NCI-H2081 (cell line): ENCODE data around the gene ESR2.
"Not testable (repeated sequence)": the region's sequence is repeated elsewhere in the genome, so short reads cannot be mapped to it uniquely, and the experiment has no call there.

ENCODE experiments used
- DNase-seq, 2 experiments: peaks; one replicate each; lab custom pipeline; 2025; lab: John Stamatoyannopoulos, UW

Gene ESR2

DNA sequence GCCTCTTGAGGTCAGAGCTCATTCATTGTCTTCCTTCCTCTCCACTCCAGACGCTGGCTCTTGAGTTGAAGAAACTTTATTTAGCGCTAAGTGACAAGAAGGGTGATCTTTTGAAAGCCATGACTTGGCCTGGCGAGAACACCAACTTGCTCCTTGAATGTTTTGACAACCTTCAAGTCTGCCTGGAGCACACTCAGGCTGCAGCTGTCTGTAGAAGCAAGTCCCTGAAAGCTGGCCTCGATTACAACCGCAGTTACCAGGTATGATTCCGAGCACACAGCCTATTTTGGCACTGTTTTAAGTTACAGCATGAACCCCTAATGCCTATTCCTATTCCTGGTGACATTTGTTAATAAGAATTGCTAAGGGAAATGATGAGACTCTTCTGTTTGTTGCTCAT lies 167.6 kb downstream of the ESR2 start:
- DNase-seq = no peak

DNA sequence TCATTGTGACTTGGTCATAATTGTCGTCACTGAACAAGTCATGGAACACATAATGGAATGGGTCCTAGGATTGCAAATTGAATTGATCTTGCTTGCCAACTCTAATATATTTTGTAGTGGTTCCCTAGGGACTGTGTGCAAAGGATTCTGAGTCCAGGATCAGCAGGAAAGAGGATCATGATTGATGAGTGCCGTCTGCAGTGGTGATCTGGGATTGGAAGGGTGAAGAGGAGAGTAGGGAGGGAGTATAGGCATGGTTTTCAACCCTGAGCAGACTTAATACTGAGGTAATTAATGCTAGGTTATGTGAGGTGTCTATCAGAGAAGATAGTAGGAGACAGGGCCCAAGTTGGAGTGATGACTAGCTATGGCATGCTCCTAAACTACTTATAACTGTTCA lies 168.9 kb downstream of the ESR2 start:
- DNase-seq = no peak

DNA sequence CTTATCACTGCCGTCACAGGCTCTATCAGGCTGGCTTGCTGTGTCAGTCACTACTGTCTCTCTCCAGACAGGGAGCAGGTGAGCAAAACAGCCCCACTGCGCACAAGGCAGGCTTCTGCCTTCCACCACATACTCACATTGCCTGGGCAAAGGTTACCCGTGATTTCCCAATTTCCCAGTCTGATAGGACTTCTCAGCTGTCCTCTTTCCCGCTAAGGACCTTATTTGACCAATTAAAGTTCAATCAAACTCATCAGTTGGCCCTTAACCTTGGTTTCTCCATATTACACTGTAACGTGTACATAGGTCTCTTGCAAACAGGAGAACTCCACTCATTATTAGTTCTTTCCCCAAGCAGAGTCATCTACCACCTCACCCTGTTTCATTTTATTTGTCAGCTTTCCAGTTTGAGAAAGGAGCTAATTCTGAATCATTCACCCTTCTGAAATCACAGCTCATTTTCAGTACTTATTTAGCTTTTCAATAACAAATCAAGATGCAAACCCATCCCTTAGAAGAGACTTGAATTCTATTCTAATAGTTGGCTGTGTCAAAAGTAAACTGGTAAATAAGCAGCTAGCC lies 170.8 kb downstream of the ESR2 start:
- DNase-seq = no peak

DNA sequence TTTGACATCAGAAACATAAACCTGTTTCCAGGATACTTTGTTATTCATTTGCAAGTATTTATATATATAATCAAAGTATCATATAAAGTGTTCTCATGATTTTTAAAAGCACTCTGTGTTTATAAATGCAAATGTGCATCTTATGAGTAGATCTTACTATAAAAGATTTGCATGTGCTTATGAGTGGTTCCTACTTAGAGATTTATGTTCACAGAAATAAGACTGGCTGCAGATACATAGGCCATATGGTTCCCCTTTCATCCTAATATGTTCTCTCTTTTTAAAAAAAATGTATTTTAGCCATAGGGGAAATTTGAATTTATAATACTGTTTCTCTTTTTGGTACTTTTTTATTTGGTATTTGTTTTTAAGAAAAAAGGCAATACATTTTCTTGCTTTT lies 174.2 kb downstream of the ESR2 start:
- DNase-seq = no peak

DNA sequence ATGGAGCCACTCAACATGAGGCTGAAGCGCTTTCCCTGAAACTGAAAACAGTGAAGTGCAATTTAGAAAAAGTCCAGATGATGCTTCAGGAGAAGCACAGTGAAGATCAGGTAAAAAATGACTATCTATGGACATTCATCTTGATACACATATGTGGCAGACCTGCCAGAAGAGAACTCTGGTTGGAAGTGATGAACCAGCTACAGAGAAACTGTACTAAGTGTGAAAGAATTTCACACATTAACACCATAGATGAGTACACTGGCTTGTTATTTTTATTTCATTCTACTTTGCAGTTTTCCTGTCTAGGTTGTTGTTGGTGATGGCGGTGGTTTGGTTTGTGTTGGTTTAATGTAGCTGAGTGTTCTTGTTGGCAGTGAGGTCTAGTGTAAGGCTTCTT lies 174.7 kb downstream of the ESR2 start:
- DNase-seq = no peak

DNA sequence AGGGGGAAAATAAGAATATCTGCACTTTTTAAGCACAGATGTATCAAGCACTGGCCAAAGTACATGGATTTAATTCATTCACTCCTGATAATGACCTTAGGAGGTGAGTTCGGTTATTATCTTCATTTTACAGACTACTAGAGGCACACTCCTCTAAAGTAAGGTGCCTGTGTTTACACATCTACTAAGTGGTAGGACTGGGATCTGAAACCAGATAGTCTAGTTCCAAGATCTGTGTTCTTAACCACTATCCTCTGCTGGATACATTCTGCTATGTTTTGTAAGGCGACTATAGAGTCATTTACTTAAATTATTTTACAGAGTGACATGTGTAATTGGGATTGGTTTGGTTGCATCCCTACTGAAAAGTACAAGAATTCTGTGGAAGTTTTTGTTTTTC lies 175.3 kb downstream of the ESR2 start:
- no peak for DNase-seq

DNA sequence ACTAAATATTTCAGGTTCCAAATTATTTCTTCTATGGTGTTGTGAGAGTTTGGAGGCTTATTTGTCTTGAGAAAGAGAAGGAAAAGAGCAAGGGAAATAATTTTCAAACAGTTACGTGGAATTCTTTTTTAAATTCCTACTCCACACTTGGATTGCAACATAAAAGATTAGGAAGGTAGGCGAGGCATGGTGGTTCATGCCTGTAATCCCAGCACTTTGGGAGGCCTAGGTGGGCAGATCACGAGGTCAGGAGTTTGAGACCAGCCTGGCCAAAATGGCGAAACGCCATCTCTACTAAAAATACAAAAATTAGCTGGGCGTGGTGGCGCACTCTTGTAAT lies 175.8 kb downstream of the ESR2 start:
- not testable (repeated sequence) for DNase-seq

DNA sequence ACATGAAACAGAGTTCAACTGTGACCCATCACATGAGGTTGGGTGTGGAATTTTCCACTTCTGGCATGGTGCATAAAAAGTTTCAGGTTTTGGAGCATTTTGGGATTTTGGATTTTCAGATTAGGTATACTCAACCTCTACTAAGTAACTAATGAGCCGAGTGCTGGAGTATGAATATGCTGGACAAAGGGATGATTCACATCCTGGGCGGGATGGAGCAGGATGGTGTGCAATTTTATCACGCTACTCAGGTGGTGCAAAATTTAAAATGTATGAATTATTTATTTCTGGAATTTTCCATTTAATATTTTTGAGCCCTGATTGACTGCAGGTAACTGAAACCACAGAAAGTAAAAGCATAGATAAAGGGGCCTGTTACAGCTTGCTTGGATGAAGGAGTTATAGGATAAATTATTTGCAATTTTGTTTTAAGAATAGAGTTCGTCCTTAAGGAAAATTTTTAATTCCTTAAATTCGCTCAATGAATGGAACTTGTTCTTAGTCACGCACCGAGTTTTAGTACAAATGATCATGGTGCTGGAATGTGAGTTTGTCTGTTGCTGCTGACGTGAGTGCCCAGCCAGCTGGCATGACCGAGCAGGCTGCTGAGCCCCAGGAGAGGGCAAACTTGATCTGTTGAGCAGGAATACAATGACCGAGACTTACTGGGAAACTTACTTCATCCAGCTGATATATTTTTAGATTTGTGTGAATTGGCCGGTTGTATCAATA lies 176.3 kb downstream of the ESR2 start:
- no peak for DNase-seq

DNA sequence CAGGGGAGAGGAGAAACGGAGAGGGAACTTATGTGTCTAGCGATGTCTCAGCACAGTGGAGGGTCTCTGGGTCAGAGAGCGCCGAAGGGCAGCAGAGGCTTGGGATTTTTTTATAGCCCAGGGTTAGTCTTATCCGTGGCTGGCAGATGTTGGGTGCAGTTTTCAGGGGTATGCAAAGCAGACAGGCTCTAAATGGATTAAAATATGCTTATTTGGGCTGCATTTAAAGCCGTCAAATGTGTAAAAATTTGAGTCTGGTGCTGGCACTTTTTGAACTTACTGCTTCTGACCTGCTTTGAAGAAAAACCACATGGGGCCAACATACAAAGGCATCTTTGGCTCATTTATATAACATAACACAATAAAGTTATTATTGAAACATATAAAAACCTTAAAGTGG lies 178.8 kb downstream of the ESR2 start:
- DNase-seq = no peak

DNA sequence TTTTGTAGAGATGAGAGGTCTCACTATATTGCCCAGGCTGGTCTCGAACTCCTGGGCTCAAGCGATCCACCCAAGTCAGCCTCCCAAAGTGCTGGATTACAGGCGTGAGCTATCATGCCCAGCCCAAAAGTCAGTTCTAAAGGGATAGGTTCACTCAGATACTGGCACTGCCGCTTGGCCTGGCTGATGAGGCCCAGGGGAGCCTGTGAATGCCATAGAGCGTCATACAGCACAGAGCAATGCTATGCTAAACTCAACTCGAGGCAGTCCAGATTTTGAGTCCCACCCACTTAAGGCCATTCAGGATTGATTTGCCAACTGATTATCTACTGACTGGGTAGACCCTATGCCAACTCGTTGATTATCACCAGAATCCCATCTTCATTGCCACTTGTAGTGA lies 179.4 kb downstream of the ESR2 start:
- no peak for DNase-seq

DNA sequence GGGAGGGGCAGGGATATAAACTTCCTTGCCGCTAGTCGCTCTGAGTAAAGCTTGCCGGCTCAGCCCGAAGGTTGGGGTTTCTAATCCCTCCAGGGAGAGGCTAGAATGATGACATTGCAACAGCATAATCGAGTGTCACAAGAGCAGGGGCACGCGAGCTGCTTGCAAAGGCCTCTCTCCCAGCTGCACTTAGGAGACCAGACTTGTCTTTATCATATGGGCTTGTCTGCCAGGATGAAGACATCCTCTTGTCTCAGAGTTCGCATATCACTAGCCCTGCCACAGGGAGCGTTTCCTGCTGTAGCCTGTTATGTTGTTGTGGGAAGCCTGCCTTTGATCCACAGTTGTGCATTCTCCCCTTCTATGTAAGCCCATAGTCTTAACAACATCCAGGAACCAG lies 180.0 kb downstream of the ESR2 start:
- no peak for DNase-seq

DNA sequence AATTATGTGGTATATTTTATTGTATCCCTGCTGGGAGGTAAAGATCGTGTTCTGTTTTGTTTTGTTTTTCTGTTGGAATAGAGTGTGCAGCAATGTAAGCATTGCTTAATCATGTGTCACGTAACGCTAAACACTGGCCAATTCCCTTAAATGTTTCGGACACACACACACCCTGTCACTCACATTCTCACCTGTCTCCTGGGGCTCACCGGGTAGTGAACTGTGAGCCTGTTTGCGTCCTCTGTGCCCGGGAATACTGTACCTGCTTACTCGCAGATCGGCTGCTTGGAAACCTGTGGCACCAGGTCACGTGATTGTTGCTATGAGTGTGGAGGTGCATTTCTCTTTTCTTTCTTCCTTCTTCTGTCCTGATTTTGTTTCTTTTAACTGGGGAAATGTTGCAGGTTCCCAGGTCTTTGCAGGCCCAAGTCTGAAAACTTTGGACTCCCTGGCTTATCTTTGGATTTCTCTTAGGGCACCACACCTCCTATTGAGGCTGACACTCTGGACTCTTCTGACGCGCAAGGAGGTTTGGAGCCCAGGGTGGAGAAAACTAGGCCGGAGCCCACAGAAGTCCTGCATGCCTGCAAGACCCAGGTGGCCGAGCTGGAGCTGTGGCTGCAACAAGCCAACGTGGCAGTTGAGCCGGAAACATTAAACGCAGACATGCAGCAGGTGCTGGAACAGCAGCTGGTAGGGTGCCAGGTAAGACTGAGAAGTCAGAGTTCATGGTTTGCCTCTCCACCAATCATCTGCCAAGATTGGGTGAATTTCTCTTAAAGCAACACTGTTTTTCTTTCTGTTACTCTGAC lies 181.1 kb downstream of the ESR2 start:
- peak; percentile 72 to 89 for DNase-seq

DNA sequence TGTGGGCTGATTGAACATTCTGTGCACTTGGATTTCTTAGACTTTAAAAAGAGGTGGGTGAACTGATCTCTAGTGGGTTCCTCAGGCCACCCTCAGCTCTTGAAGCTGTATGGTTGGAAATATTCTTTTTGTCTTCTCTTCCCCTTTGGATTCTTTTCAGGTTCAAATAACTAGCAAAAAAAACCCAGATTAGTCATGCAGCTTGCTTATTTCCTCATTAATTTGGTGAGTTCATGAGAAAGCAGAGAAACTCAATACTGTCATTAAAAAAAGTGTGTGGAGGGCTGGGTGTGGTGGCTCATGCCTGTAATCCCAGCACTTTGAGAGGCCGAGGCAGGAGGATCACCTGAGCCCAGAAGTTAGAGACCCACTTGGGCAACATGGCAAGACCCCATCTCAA lies 183.4 kb downstream of the ESR2 start:
- DNase-seq = no peak

DNA sequence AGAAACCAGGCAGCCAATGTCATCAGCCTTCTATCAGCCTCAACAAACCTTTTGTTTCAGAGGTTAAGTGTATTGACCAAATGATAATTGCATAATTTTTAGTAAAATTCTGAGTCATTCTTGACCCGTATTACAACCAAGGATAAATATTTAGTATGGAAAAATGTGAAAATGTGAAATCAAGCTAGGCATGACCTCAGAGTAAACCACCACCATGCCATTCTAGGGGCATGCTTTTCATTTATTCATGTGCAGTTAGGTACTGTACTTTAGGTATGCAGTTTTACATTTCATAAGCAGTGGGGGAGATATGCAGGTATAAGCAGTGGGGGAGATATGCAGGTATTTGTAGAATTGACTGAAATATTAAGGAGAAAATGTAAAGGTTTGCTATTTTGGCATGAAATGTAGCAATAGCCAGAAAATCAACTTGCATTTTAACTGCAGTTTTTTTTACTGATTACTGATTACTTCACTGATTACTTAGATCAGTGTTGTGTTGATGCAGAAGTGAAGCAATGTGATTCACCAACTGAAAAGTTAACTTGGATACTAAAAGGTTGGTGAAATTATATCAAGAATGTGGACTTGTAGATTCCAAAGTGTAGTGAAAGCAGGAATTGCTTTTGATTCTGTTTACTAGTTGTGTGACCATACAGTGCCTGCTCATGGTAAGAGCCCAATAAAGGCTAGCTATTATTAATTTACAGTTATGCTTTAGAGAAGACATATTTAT lies 184.2 kb downstream of the ESR2 start:
- DNase-seq = no peak

DNA sequence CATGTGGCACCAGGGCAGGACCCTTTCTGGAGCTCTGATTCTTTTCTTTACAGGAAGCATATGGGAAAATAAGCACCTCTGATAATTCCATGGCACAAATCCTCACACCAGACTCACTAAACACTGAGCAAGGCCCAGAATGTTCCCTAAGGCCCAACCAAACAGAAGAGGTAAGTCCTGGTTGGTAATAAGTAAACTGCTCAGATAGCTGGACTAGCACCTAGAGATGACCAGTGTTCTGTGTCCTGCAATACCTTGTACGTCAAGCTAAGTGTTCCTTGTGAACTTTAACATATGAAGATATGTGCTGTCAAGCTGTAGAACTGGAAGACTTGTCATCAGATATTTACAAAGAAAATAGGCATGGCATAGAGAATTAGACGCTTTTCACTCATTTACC lies 186.7 kb downstream of the ESR2 start:
- DNase-seq = no peak

DNA sequence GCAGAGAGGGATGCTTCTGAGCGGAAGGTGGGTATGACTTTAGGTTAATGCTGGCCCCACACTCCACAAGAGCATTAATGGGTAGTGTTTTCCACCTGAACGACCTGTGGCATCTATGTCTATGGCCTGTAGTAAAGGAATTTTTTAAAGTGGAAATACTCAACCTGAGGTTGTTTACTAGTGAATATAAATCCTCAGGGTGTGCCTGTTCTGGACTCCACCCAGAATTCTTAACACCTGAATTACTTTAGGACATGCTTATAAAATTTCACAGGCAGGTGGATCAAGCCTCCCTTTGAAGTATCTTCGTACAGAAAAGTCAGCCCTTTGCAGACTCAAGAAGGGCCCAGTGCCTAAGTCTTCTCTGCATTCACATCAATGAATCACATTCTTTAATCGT lies 196.1 kb downstream of the ESR2 start:
- no peak for DNase-seq

DNA sequence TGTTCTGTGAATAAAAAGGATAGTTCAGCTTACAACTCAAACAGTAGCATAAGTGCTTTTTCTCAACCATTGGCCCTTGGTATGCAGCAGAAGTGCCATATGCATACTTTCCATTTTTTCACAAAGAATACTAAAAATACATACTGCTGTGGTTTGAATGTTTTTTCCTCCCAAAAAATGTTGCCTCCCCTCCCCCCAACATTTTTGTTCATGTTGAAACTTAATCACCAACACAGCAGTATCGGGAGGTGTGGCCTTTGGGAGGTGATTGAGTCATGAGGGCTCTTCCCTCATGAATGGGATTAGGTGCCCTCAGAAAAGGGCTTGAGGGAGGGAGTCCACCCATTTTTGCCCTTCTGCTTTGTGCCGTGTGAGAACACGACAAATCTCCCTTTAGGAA lies 198.6 kb downstream of the ESR2 start:
- no peak for DNase-seq

DNA sequence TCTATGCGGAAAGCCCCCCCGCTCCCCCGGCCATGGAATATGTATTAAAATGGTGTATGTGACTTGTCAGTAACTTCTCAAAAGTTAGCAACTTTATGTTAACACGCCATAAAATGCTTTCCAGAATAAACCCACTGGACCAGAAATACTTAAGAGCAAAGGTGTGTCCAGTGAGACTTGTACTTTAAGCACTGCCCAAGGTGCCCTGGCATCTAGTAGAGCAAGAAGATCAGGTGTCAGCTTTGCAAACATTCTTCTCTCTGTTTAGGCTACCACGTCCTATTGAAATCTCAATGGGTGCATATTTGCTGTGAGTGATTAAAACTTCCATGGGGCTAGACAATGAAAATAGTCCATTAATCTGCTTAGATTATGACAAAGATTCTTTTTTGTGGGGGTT lies 201.2 kb downstream of the ESR2 start:
- DNase-seq = no peak

DNA sequence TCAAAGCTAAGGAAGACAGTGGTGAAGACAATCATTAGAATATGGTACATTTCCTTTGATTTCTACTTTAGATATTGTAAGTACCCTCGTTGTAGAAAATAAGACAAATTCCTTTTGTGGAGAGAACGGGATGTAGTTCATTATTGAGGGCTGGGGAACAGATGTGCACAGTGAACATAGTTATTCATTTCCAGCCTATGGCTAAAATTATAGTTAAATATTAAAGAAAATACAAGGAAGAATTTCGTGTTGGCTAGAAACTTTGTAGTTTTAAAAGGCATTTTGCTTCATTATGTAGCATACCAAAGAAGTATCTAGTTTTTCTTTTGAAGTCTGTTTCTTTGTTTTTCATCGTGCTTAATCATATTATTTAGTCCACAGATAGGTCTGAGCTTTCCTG lies 201.8 kb downstream of the ESR2 start:
- no peak for DNase-seq

DNA sequence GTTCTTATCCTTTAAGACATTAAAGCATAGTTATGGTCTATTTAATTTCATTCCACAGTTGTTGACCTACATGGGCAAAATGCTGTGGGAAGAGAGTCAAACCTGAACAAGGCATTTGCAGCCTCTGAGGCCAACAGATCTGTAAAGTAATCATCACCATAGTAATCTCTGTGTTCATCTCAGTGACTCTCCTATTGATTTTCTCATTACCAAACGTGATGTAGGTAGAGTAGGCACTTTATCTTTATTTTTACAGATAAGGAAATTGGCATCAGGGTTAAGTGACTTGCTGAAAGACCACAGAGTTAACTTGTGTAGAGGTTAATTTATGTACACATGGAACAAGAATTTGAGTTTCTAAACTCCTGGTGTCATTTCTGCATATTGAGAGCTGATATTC lies 203.0 kb downstream of the ESR2 start:
- DNase-seq = no peak

DNA sequence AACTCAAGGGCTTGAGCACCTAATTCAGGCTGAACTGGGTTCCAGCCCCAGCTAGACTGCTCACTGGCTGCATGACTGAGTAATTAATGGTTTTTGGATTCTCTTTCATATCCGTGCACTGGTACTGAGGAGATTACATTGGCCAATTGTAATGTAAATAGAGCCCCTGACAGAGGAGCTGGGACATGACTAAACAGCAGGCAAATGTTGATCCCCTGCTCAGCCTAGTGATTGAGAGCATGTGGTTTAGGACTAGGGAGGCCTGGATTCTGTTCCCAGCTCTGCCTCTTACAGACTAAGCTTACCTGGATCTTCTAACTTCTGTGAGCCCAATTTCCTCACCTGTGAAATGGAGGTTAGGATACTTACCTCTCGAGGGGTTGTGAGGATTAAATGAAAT lies 204.3 kb downstream of the ESR2 start:
- peak in 1 of 2 experiments; percentile 39 for DNase-seq

DNA sequence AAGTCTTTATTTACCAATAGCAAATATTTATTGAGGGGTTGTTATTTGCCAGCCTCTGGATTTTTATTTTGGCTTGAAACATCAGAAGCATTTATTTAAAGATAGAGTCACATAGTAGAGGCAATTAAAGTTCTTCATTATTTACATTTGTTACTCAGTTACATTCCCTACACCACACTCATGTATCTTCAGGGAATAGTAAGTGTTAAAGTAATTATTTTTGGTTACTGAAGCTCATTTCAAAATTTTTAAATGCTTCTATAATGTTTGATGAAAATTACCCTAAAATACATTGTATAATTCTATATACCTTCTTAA lies 205.6 kb downstream of the ESR2 start:
- DNase-seq = no peak

DNA sequence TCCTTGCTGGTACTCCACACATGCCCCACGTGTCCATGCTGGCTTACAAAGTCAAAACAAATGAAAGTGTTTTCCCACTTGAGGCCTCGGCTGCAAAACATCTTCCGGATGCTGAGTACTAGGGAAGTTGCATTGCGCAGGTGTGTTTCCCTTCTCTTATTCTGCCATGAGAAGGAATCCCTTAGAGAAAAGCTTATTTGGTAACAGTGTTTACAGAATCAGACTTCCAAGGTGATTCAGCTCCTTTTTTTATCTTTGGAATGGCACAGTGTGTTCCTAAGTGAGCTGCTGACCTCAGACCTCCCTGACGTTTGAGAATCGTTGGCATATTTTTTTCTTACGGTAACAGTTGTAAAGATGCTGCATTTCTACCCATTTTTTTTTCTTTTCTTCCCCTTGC lies 211.3 kb downstream of the ESR2 start:
- no peak for DNase-seq
